Measurements from ENCODE around the gene SCLY.

Gene SCLY

GRCh38 chr2:238125127-238125885, 64.5 kb downstream of the SCLY start:
- TF ChIP-seq GATA2 (IDR thresholded peaks at IDR 0.05; ENCODE audit: low read depth, low read length): no peak
- TF ChIP-seq GATA3 (IDR thresholded peaks at IDR 0.05; ENCODE audit: low read depth, low read length): no peak

- TF ChIP-seq GATA3 (IDR thresholded peaks at IDR 0.05; ENCODE audit: low read depth, low read length) (no peak), GATA2 (IDR thresholded peaks at IDR 0.05; ENCODE audit: low read depth, low read length) (no peak)
These were observed 65.5 kb downstream of the SCLY start for GRCh38 chr2:238126338-238126737.

- TF ChIP-seq GATA3 (IDR thresholded peaks at IDR 0.05; ENCODE audit: low read depth, low read length) (no peak), GATA2 (IDR thresholded peaks at IDR 0.05; ENCODE audit: low read depth, low read length) (no peak)
These were observed 66.0 kb downstream of the SCLY start for GRCh38 chr2:238126775-238127164.

GRCh38 chr2:238127165-238128060, 66.6 kb downstream of the SCLY start:
- TF ChIP-seq GATA2 (IDR thresholded peaks at IDR 0.05; ENCODE audit: low read depth, low read length) (no peak), GATA3 (IDR thresholded peaks at IDR 0.05; ENCODE audit: low read depth, low read length) (no peak)

- TF ChIP-seq GATA2 (IDR thresholded peaks at IDR 0.05; ENCODE audit: low read depth, low read length) (no peak), GATA3 (IDR thresholded peaks at IDR 0.05; ENCODE audit: low read depth, low read length) (no peak)
These were observed 67.2 kb downstream of the SCLY start for GRCh38 chr2:238128061-238128440.

GRCh38 chr2:238128534-238129001, 67.8 kb downstream of the SCLY start:
- no peak for TF ChIP-seq GATA3 (IDR thresholded peaks at IDR 0.05; ENCODE audit: low read depth, low read length)
- TF ChIP-seq GATA2 (IDR thresholded peaks at IDR 0.05; ENCODE audit: low read depth, low read length): no peak

GRCh38 chr2:238129166-238130010, 68.6 kb downstream of the SCLY start:
- TF ChIP-seq GATA2 (IDR thresholded peaks at IDR 0.05; ENCODE audit: low read depth, low read length) (no peak), GATA3 (IDR thresholded peaks at IDR 0.05; ENCODE audit: low read depth, low read length) (no peak)

- TF ChIP-seq GATA3 (IDR thresholded peaks at IDR 0.05; ENCODE audit: low read depth, low read length): no peak
- TF ChIP-seq GATA2 (IDR thresholded peaks at IDR 0.05; ENCODE audit: low read depth, low read length): no peak
These were observed 69.4 kb downstream of the SCLY start for GRCh38 chr2:238130111-238130695.

GRCh38 chr2:238130696-238131628, 70.2 kb downstream of the SCLY start:
- TF ChIP-seq GATA2 (IDR thresholded peaks at IDR 0.05; ENCODE audit: low read depth, low read length): no peak
- no peak for TF ChIP-seq GATA3 (IDR thresholded peaks at IDR 0.05; ENCODE audit: low read depth, low read length)

- TF ChIP-seq GATA2 (IDR thresholded peaks at IDR 0.05; ENCODE audit: low read depth, low read length) (no peak), GATA3 (IDR thresholded peaks at IDR 0.05; ENCODE audit: low read depth, low read length) (no peak)
These were observed 71.1 kb downstream of the SCLY start for GRCh38 chr2:238131761-238132462.

- TF ChIP-seq GATA3 (IDR thresholded peaks at IDR 0.05; ENCODE audit: low read depth, low read length) (no peak), GATA2 (IDR thresholded peaks at IDR 0.05; ENCODE audit: low read depth, low read length) (no peak)
These were observed 72.0 kb downstream of the SCLY start for GRCh38 chr2:238132463-238133450.

All from SH-SY5Y (cell line).